HepG2 (cell line): Measurements from ENCODE around the gene RPS5. TPM values are rescaled to one million over a fixed set of nuclear protein-coding genes. Genes with fewer than 3 reads are reported as not detected.

Experiments used
- ERF ChIP-seq: IDR thresholded peaks from 2 replicates; pipeline ENCODE4 v1.6.1; 2018; ENCODE audit warnings: missing biosample characterization, missing genetic modification reagents
- GABPB1 ChIP-seq: IDR thresholded peaks from 2 replicates; pipeline ENCODE4 v1.6.1; 2016; ENCODE audit warnings: mild to moderate bottlenecking, missing genetic modification reagents, moderate library complexity, missing compliant biosample characterization
- NR3C1 ChIP-seq: sonication (generic); formaldehyde crosslinking; IDR thresholded peaks from 2 replicates; pipeline ENCODE4 v1.4.0; 2020; ENCODE audit warnings: missing genetic modification reagents
- PITX1 ChIP-seq: sonication (generic); formaldehyde crosslinking; IDR thresholded peaks from 2 replicates; pipeline ENCODE4 v1.5.1; 2020; ENCODE audit warnings: mild to moderate bottlenecking, missing genetic modification reagents
- RBM22 ChIP-seq: fragments of 200-400 bp; formaldehyde crosslinking; optimal IDR thresholded peaks from 2 replicates; pipeline ENCODE3; 2017; ENCODE audit warnings: mild to moderate bottlenecking, low read length, moderate library complexity
- SMYD3 ChIP-seq: sonication (generic); formaldehyde crosslinking; IDR thresholded peaks from 2 replicates; pipeline ENCODE4 v1.8.1; 2023; ENCODE audit warnings: mild to moderate bottlenecking, missing genetic modification reagents
- ZBTB3 ChIP-seq: sonication (generic); formaldehyde crosslinking; IDR thresholded peaks from 2 replicates; pipeline ENCODE4 v1.4.0; 2020; ENCODE audit warnings: low read depth, mild to moderate bottlenecking, moderate library complexity, missing genetic modification reagents, borderline replicate concordance
- ZFP90 ChIP-seq: sonication (generic); formaldehyde crosslinking; IDR thresholded peaks from 2 replicates; pipeline ENCODE4 v1.8.0; 2022; ENCODE audit warnings: missing genetic modification reagents, mild to moderate bottlenecking, inconsistent platforms, borderline replicate concordance
- ZMYM2 ChIP-seq: sonication (generic); formaldehyde crosslinking; IDR thresholded peaks from 2 replicates; pipeline ENCODE4 v1.8.0; 2022; ENCODE audit warnings: mild to moderate bottlenecking, missing genetic modification reagents
- ZNF562 ChIP-seq: sonication (generic); formaldehyde crosslinking; IDR thresholded peaks from 2 replicates; pipeline ENCODE4 v1.8.0; 2022; ENCODE audit warnings: missing genetic modification reagents, borderline replicate concordance
- ZNF674 ChIP-seq: sonication (generic); formaldehyde crosslinking; IDR thresholded peaks from 2 replicates; pipeline ENCODE4 v1.5.0; 2020; ENCODE audit warnings: low read depth, mild to moderate bottlenecking, missing genetic modification reagents
- ZNF777 ChIP-seq: sonication (generic); formaldehyde crosslinking; IDR thresholded peaks from 2 replicates; pipeline ENCODE4 v1.4.0; 2020; ENCODE audit warnings: missing genetic modification reagents
- polyA plus RNA-seq, 8 experiments: library from polyadenylated mRNA; depleted of rRNA in 3 of 8; stranded (reverse) in 7 of 8; unstranded in 1 of 8; fragments of >200 nt; fragmentation: Illumina TruSeq in 4 of 8; extraction: Trizol in 4 of 8; gene quantifications; 2 replicates each; pipeline versions ENCODE4 v1.2.1 to v1.2.3, GENCODE V29; 2011 to 2016; ENCODE audit warnings: low read depth in 4 of 8, missing spikeins in 1 of 8, mixed read lengths in 1 of 8; ENCODE audit not compliant: insufficient read depth in 1 of 8
- total RNA-seq, 5 experiments: library from RNA; depleted of rRNA; stranded (reverse); fragments of >200 nt; fragmentation: Illumina TruSeq; extraction: Trizol; gene quantifications; 2 replicates each; pipeline ENCODE4 v1.2.3, GENCODE V29; 2016; ENCODE audit warnings: low read depth in 1 of 5
- TF ChIP-seq, protein P1 (sequence below): sonication (generic); formaldehyde crosslinking; IDR thresholded peaks from 2 replicates; pipeline ENCODE4 v1.4.0; 2020; ENCODE audit warnings: missing genetic modification reagents
- TF ChIP-seq, protein P2 (sequence below): IDR thresholded peaks from 2 replicates; pipeline ENCODE4 v1.6.1; 2016; ENCODE audit warnings: missing genetic modification reagents, missing compliant biosample characterization
- TF ChIP-seq, protein P3 (sequence below): sonication (generic); formaldehyde crosslinking; IDR thresholded peaks from 2 replicates; pipeline ENCODE4 v1.5.0; 2020; ENCODE audit warnings: mild to moderate bottlenecking, missing genetic modification reagents
- TF ChIP-seq, protein P4 (sequence below): sonication (generic); formaldehyde crosslinking; IDR thresholded peaks from 2 replicates; pipeline ENCODE4 v1.8.0; 2022; ENCODE audit warnings: missing genetic modification reagents, mild to moderate bottlenecking, borderline replicate concordance
- TF ChIP-seq, protein P5 (sequence below): IDR thresholded peaks from 2 replicates; pipeline ENCODE4 v1.6.1; 2016; ENCODE audit warnings: low read depth, missing genetic modification reagents, missing compliant biosample characterization

RPS5 gene
- total and polyA plus RNA-seq, 2 of the 13 experiments (the other 11 are each of a cell fraction or from before 2014, with no cell fraction given), result 1,544 to 4,408 TPM

DNA sequence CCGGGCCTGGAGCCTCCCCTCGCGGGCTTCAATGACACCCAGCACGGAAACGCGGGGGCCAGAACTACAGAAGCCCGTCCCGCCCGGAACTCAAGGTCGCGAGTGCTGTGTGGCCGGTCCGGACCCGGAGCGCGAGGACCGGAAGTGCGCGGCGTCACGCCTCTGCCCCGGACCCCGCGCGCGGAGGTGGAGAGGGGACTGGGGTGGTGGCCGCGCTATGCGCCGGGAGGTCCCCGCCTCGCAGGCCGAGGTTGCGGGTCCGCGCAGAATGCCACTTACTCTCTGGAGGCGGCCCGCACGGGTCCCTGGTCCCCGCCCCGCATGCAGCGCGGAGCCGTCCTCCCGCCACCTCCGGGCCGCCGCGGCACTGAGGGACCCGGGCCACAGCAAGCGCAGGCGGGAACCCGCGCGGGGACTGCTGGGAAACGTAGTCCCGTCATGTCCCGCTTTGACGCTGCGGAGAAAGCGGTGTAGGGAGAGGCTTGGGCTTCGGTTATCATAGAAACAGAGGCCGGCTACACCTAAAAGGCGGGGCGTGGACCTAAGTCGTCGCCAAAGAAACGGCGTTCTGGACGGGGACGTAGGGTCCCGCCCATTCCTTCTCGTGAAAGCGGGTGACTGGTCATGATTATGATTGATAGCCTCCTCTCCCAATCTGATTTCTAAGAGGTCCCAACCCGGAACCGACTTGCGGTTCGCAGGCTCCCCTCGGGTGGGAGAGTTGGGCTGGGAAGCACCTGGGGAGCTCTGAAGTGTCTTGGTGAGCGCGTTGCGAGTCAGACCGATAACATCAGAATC lies 6.2 kb upstream of the RPS5 start, which contains the start of gene ZNF837 (continued):
- TF ChIP-seq, protein P1, sequence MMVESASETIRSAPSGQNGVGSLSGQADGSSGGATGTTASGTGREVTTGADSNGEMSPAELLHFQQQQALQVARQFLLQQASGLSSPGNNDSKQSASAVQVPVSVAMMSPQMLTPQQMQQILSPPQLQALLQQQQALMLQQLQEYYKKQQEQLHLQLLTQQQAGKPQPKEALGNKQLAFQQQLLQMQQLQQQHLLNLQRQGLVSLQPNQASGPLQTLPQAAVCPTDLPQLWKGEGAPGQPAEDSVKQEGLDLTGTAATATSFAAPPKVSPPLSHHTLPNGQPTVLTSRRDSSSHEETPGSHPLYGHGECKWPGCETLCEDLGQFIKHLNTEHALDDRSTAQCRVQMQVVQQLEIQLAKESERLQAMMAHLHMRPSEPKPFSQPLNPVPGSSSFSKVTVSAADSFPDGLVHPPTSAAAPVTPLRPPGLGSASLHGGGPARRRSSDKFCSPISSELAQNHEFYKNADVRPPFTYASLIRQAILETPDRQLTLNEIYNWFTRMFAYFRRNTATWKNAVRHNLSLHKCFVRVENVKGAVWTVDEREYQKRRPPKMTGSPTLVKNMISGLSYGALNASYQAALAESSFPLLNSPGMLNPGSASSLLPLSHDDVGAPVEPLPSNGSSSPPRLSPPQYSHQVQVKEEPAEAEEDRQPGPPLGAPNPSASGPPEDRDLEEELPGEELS, result peak; percentile 55; the same call in 1 of the 2 replicates
- TF ChIP-seq ZFP90 (CRISPR knock-in tag) (peak; percentile 96), ZNF674 (CRISPR knock-in tag) (no peak), NR3C1 (CRISPR knock-in tag) (no peak), SMYD3 (CRISPR knock-in tag) (no peak; the same call in 1 of the 2 replicates), ZNF562 (CRISPR knock-in tag) (no peak), ZBTB3 (peak; percentile 78; the same call in 1 of the 2 replicates), ZMYM2 (CRISPR knock-in tag) (no peak), ERF (peak; percentile 96), RBM22 (peak; percentile 91), GABPB1 (CRISPR knock-in tag) (peak; percentile 100), ZNF777 (CRISPR knock-in tag) (peak; percentile 76), PITX1 (CRISPR knock-in tag) (peak; percentile 60; the same call in 1 of the 2 replicates)
- TF ChIP-seq, protein P2, sequence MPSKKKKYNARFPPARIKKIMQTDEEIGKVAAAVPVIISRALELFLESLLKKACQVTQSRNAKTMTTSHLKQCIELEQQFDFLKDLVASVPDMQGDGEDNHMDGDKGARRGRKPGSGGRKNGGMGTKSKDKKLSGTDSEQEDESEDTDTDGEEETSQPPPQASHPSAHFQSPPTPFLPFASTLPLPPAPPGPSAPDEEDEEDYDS (CRISPR knock-in tag), result no peak; the same call in 1 of the 2 replicates
- TF ChIP-seq, protein P3, sequence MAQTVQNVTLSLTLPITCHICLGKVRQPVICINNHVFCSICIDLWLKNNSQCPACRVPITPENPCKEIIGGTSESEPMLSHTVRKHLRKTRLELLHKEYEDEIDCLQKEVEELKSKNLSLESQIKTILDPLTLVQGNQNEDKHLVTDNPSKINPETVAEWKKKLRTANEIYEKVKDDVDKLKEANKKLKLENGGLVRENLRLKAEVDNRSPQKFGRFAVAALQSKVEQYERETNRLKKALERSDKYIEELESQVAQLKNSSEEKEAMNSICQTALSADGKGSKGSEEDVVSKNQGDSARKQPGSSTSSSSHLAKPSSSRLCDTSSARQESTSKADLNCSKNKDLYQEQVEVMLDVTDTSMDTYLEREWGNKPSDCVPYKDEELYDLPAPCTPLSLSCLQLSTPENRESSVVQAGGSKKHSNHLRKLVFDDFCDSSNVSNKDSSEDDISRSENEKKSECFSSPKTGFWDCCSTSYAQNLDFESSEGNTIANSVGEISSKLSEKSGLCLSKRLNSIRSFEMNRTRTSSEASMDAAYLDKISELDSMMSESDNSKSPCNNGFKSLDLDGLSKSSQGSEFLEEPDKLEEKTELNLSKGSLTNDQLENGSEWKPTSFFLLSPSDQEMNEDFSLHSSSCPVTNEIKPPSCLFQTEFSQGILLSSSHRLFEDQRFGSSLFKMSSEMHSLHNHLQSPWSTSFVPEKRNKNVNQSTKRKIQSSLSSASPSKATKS, result no peak
- TF ChIP-seq, protein P4, sequence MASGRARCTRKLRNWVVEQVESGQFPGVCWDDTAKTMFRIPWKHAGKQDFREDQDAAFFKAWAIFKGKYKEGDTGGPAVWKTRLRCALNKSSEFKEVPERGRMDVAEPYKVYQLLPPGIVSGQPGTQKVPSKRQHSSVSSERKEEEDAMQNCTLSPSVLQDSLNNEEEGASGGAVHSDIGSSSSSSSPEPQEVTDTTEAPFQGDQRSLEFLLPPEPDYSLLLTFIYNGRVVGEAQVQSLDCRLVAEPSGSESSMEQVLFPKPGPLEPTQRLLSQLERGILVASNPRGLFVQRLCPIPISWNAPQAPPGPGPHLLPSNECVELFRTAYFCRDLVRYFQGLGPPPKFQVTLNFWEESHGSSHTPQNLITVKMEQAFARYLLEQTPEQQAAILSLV (CRISPR knock-in tag), result 0 out of 2 replicates have a peak, but pooled peaks have one; percentile 79
- TF ChIP-seq, protein P5, sequence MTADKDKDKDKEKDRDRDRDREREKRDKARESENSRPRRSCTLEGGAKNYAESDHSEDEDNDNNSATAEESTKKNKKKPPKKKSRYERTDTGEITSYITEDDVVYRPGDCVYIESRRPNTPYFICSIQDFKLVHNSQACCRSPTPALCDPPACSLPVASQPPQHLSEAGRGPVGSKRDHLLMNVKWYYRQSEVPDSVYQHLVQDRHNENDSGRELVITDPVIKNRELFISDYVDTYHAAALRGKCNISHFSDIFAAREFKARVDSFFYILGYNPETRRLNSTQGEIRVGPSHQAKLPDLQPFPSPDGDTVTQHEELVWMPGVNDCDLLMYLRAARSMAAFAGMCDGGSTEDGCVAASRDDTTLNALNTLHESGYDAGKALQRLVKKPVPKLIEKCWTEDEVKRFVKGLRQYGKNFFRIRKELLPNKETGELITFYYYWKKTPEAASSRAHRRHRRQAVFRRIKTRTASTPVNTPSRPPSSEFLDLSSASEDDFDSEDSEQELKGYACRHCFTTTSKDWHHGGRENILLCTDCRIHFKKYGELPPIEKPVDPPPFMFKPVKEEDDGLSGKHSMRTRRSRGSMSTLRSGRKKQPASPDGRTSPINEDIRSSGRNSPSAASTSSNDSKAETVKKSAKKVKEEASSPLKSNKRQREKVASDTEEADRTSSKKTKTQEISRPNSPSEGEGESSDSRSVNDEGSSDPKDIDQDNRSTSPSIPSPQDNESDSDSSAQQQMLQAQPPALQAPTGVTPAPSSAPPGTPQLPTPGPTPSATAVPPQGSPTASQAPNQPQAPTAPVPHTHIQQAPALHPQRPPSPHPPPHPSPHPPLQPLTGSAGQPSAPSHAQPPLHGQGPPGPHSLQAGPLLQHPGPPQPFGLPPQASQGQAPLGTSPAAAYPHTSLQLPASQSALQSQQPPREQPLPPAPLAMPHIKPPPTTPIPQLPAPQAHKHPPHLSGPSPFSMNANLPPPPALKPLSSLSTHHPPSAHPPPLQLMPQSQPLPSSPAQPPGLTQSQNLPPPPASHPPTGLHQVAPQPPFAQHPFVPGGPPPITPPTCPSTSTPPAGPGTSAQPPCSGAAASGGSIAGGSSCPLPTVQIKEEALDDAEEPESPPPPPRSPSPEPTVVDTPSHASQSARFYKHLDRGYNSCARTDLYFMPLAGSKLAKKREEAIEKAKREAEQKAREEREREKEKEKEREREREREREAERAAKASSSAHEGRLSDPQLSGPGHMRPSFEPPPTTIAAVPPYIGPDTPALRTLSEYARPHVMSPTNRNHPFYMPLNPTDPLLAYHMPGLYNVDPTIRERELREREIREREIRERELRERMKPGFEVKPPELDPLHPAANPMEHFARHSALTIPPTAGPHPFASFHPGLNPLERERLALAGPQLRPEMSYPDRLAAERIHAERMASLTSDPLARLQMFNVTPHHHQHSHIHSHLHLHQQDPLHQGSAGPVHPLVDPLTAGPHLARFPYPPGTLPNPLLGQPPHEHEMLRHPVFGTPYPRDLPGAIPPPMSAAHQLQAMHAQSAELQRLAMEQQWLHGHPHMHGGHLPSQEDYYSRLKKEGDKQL (CRISPR knock-in tag), result no peak; the same call in 1 of the 2 replicates
